Osteoblast (primary cell): Measurements from ENCODE around the gene SELENOH. TPM values are rescaled to one million over a fixed set of nuclear protein-coding genes. Genes with fewer than 3 reads are reported as not detected.
A peak's percentile ranks its signal among the peaks of the same experiment; 100 is the strongest.

Experiments
- DNase-seq: peaks from one replicate; pipeline ENCODE4 v3.0.0; 2011; ENCODE audit warnings: low spot score, mixed read lengths; ENCODE audit not compliant: insufficient read length; ENCODE audit errors: missing footprints
- H2AFZ ChIP-seq: 2 replicates; pipeline ENCODE4 v1.6.0; 2011; ENCODE audit warnings: mild to moderate bottlenecking, low read length
- H3K27ac ChIP-seq: 2 replicates; pipeline ENCODE4 v1.5.1; 2011; ENCODE audit warnings: mild to moderate bottlenecking, low read depth, low read length, moderate library complexity
- H3K27me3 ChIP-seq: 2 replicates; pipeline ENCODE4 v1.6.0; 2012; ENCODE audit warnings: mild to moderate bottlenecking, control low read depth, inconsistent platforms, low read length, moderate library complexity; ENCODE audit not compliant: insufficient read depth
- H3K36me3 ChIP-seq: 2 replicates; pipeline ENCODE4 v1.5.1; 2011; ENCODE audit warnings: mild to moderate bottlenecking, low read length, control low read depth, moderate library complexity; ENCODE audit not compliant: insufficient read depth
- H3K4me1 ChIP-seq: 2 replicates; pipeline ENCODE4 v1.5.1; 2011; ENCODE audit warnings: mild to moderate bottlenecking, low read length, control low read depth, moderate library complexity; ENCODE audit not compliant: insufficient read depth
- H3K4me2 ChIP-seq: 2 replicates; pipeline ENCODE4 v1.6.0; 2011; ENCODE audit warnings: mild to moderate bottlenecking, low read length; ENCODE audit not compliant: insufficient read depth
- H3K4me3 ChIP-seq: fragments of 200-600 bp; sonication (generic); 3 replicates; pipeline ENCODE4 v1.5.1; 2012; ENCODE audit warnings: mild to moderate bottlenecking, low read length, inconsistent platforms; ENCODE audit not compliant: insufficient read depth
- H3K79me2 ChIP-seq: 2 replicates; pipeline ENCODE4 v1.6.0; 2012; ENCODE audit warnings: mild to moderate bottlenecking, low read length, control low read depth, inconsistent platforms; ENCODE audit not compliant: insufficient read depth
- H3K9me3 ChIP-seq: 2 replicates; pipeline ENCODE4 v1.5.1; 2011; ENCODE audit warnings: low read depth, low read length, control low read depth
- H4K20me1 ChIP-seq: 2 replicates; pipeline ENCODE4 v1.6.0; 2012; ENCODE audit warnings: mild to moderate bottlenecking, low read length, control low read depth; ENCODE audit not compliant: insufficient read depth
- CTCF ChIP-seq: IDR thresholded peaks from 2 replicates; pipeline ENCODE4 v1.5.1; 2011; ENCODE audit warnings: mild to moderate bottlenecking, low read depth, low read length, moderate library complexity; ENCODE audit errors: extremely low read depth
- total RNA-seq: library from RNA; depleted of rRNA; stranded (reverse); fragments of >200 nt; gene quantifications from 2 replicates; pipeline ENCODE4 v1.2.3, GENCODE V29; 2012

Gene SELENOH
- total RNA-seq, 1 donor = 68.8 TPM

DNA sequence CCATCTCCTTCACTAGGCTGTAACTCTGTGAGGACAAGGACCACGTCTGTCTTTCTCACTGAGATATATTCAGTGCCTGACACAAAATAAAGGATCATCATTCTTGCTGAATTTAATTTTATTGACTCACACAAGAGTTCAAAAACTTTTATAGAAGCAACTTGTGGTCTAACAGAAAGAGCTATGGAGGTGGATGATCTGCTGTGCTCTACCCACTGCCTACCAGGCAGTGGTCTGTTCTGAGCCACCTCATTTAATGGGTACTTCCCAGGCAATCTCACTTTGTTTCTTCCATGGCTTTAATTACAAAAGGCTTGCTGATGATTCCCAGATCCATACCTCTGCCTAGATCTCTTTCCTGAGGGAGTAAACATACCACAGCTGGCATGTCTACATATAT lies 5.6 kb downstream of the SELENOH start:
- Histone ChIP-seq H3K4me2 (no peak overlapping the region), H4K20me1 (peaks cover 9% of the 10 kb centered on the region), H3K4me3 (no peak overlapping the region), H3K4me1 (peaks cover 10% of the 10 kb centered on the region), H3K27me3 (no peaks in the 10 kb centered on the region), H3K79me2 (peaks cover 27% of the 10 kb centered on the region), H3K27ac (no peak overlapping the region), H3K36me3 (peaks cover 33% of the 10 kb centered on the region), H2AFZ (no peak overlapping the region), H3K9me3 (no peaks in the 10 kb centered on the region)
- DNase-seq = no peak
- TF ChIP-seq CTCF = no peak

DNA sequence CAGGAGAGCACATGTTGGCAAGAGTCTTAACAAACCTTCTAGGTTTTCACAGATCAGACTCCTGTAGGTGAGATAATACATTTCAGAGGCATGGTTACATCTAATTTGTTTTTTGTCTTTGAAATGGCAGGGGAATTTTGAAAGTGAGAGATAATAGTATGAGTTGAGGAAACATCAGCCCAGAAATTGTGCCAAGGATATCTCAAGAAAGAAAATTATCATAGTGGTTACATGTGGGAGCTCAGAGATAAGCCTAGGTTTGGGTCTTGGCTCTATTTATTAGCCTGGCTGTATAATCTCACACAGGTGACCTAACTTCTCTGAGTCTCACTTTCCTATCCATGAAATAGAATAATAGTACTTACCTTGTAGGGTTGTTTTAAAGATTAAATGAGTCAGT lies 9.9 kb downstream of the SELENOH start:
- H2AFZ ChIP-seq = no peak overlapping the region
- TF ChIP-seq CTCF = no peak
- no peaks in the 10 kb centered on the region for H3K79me2 ChIP-seq
- DNase-seq = no peak
- no peak overlapping the region for H3K4me2 ChIP-seq
- no peak overlapping the region for H3K4me3 ChIP-seq
- H3K36me3 ChIP-seq = peaks cover 5% of the 10 kb centered on the region
- no peak overlapping the region for H3K27ac ChIP-seq
- no peaks in the 10 kb centered on the region for H3K4me1 ChIP-seq
- H3K9me3 ChIP-seq = no peaks in the 10 kb centered on the region
- H4K20me1 ChIP-seq = no peaks in the 10 kb centered on the region
- no peaks in the 10 kb centered on the region for H3K27me3 ChIP-seq

- no peaks in the 10 kb centered on the region for H4K20me1 ChIP-seq
- H3K4me3 ChIP-seq = no peak within 1 kb of the TSS
- DNase-seq = peak; percentile 90
- H3K4me2 ChIP-seq = no peak within 1 kb of the TSS
- no peak within 1 kb of the TSS for H2AFZ ChIP-seq
- H3K36me3 ChIP-seq = peaks cover 3% of the 10 kb centered on the region
- no peaks in the 10 kb centered on the region for H3K9me3 ChIP-seq
- H3K79me2 ChIP-seq = no peaks in the 10 kb centered on the region
- H3K27ac ChIP-seq = no peak within 1 kb of the TSS
- no peaks in the 10 kb centered on the region for H3K4me1 ChIP-seq
- TF ChIP-seq CTCF = peak; percentile 63
- no peaks in the 10 kb centered on the region for H3K27me3 ChIP-seq
Measured at GRCh38 chr11:57751676-57752253, 10.5 kb downstream of the SELENOH start, which contains the start of gene BTBD18. Gene BTBD18 (minus strand): TSS chr11:57751819. CDS start chr11:57751188, 631 bp downstream.

- H3K4me1 ChIP-seq = no peaks in the 10 kb centered on the region
- no peak overlapping the region for H3K4me3 ChIP-seq
- no peaks in the 10 kb centered on the region for H3K79me2 ChIP-seq
- no peaks in the 10 kb centered on the region for H3K27me3 ChIP-seq
- DNase-seq = no peak
- no peaks in the 10 kb centered on the region for H4K20me1 ChIP-seq
- H3K36me3 ChIP-seq = no peaks in the 10 kb centered on the region
- TF ChIP-seq CTCF = no peak
- H3K4me2 ChIP-seq = no peak overlapping the region
- no peak overlapping the region for H3K27ac ChIP-seq
- H3K9me3 ChIP-seq = no peaks in the 10 kb centered on the region
- H2AFZ ChIP-seq = no peak overlapping the region
Measured at GRCh38 chr11:57752954-57753353, 11.7 kb downstream of the SELENOH start.
